Keratinocyte (primary cell): ENCODE measurements around the gene OR2T34.

Experiments used
- CTCF ChIP-seq, 3 experiments: IDR thresholded peaks in 1 of 3; conservative IDR thresholded peaks in 1 of 3; optimal IDR thresholded peaks in 1 of 3; 2 replicates in 2 of 3; 3 replicates in 1 of 3; pipeline versions ENCODE3 to v1.5.1; 2011; ENCODE audit warnings: low read length in 3 of 3, mild to moderate bottlenecking in 3 of 3, moderate library complexity in 2 of 3, control low read depth in 1 of 3, inconsistent platforms in 1 of 3; ENCODE audit not compliant: insufficient read depth in 2 of 3; ENCODE audit errors: extremely low read depth in 1 of 3
- EZH2 ChIP-seq: IDR thresholded peaks from one replicate; pipeline ENCODE4 v1.6.1; 2012; ENCODE audit warnings: inconsistent platforms, mild to moderate bottlenecking, low read length, moderate library complexity

- TF ChIP-seq EZH2 (no peak), CTCF (optimal IDR thresholded peaks at IDR 0.05 in 1 of 3, IDR thresholded peaks at IDR 0.05 in 1 of 3, conservative IDR thresholded peaks at IDR 0.05 in 1 of 3; ENCODE audit: extremely low read depth in 1 of 3, insufficient read depth in 2 of 3, low read length in 3 of 3) (no peak)
Observed at GRCh38 chr1:248613742-248614141, 39.2 kb upstream of the OR2T34 start.
